Measurements from ENCODE around the gene OR5H15.

GRCh38 chr3:98185180-98185579 is 18.7 kb downstream of the OR5H15 start:
- TF ChIP-seq EZH2 (IDR thresholded peaks at IDR 0.05; ENCODE audit: borderline replicate concordance, control insufficient read depth, low read depth, low read length) = no peak
- no peak for TF ChIP-seq EP300 (IDR thresholded peaks at IDR 0.05; ENCODE audit: borderline replicate concordance in 1 of 2, control insufficient read depth in 1 of 2, low read depth in 2 of 2, low read length in 2 of 2)
- no peak for TF ChIP-seq ZNF274 (IDR thresholded peaks at IDR 0.05; ENCODE audit: insufficient read depth, insufficient read length)
- no peak for TF ChIP-seq RBBP5 (conservative IDR thresholded peaks at IDR 0.05)
- no peak for TF ChIP-seq CBX5 (IDR thresholded peaks at IDR 0.05; ENCODE audit: low read depth)
- TF ChIP-seq CTCF (IDR thresholded peaks at IDR 0.05 in 2 of 3, conservative IDR thresholded peaks at IDR 0.05 in 1 of 3; ENCODE audit: control insufficient read depth in 2 of 3, extremely low read depth in 1 of 3, insufficient read depth in 1 of 3, low read depth in 3 of 3, low read length in 3 of 3) = peak; percentile 8 to 39 (median 31); a peak in 3 of 6 replicates
- TF ChIP-seq FOXM1 (IDR thresholded peaks at IDR 0.05; ENCODE audit: low read depth, low read length) = no peak
- TF ChIP-seq PML (IDR thresholded peaks at IDR 0.05; ENCODE audit: low read length) = no peak
- TF ChIP-seq ATF3 (IDR thresholded peaks at IDR 0.05; ENCODE audit: borderline replicate concordance, extremely low read depth, low read depth, low read length) = no peak
- TF ChIP-seq REST (IDR thresholded peaks at IDR 0.05; ENCODE audit: low read depth, low read length) = no peak
- TF ChIP-seq DPF2 (IDR thresholded peaks at IDR 0.05) = no peak
- TF ChIP-seq POLR2A (IDR thresholded peaks at IDR 0.05; ENCODE audit: low read depth, low read length) = no peak
- no peak for TF ChIP-seq KDM1A (IDR thresholded peaks at IDR 0.05; ENCODE audit: borderline replicate concordance)
